ENCODE results near the gene MAST2.

MAST2 gene

DNA sequence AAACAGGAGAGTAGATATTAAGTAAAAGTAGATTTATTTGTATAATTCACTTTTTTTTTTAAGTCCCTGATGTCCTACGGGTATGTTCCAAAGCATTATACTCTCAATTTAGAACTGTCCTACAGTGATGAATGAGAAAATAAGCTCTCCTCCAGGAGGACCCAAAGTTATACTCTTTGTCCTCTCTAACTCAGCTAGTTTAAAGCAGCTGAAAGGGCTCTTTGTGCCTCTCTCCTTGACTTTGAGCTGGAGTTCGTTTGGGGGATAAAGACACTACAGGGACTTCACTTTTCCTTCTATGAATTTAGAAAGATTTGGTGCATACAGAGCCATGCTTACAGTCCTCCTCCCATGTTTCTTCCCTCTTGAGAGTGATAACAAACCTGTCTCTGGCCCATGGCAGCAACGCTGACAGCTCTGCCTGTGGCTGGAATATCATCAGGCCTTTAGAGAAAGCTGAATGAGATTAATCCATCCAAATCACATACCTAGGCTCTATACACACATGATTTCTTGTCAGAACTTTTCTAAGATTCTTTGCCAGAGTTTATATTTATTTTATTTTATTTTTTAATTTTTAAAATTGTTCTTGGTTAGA is 194.7 kb downstream of the MAST2 start:
- DNase-seq, result no peak
- H4K8ac ChIP-seq (ENCODE audit: low read depth, low read length), result no peak overlapping the region
- H3K4me3 ChIP-seq (ENCODE audit: low read depth, low read length), result no peak overlapping the region
- no peak overlapping the region for H2BK12ac ChIP-seq (ENCODE audit: low read length)
- H3K9me3 ChIP-seq (ENCODE audit: insufficient read depth, low read depth, low read length), result peaks cover 1% of the 10 kb centered on the region
- H3K27me3 ChIP-seq (ENCODE audit: insufficient read depth, low read length), result no peaks in the 10 kb centered on the region
- no peak overlapping the region for H3K9ac ChIP-seq (ENCODE audit: low read length)
- no peak overlapping the region for H3K18ac ChIP-seq (ENCODE audit: low read length)
- peaks cover 0 to 3% of the 10 kb centered on the region in 2 experiments for H3K36me3 ChIP-seq (ENCODE audit: control insufficient read depth in 1 of 2, insufficient read depth in 2 of 2, low read length in 2 of 2)
- H3K27ac ChIP-seq (ENCODE audit: low read depth, low read length), result no peak overlapping the region
- no peak overlapping the region for H4K91ac ChIP-seq (ENCODE audit: low read depth, low read length)
- H2BK120ac ChIP-seq (ENCODE audit: insufficient read depth, low read length, poor library complexity), result no peak overlapping the region
- H2AFZ ChIP-seq (ENCODE audit: insufficient read depth, low read length, poor library complexity), result no peak overlapping the region
- H3K23ac ChIP-seq (ENCODE audit: low read length), result no peak overlapping the region
- no peak overlapping the region for H3K4me2 ChIP-seq (ENCODE audit: low read length)
- H4K12ac ChIP-seq (ENCODE audit: low read depth, low read length), result no peak overlapping the region
- no CpG with 5 or more reads among the region's 3 CpGs for WGBS (ENCODE audit: extremely low coverage, insufficient coverage, insufficient read length)
- no peaks in the 10 kb centered on the region for H3K4me1 ChIP-seq (ENCODE audit: control insufficient read depth in 1 of 2, insufficient read depth in 2 of 2, low read length in 2 of 2)
- no peaks in the 10 kb centered on the region for H3K79me1 ChIP-seq (ENCODE audit: low read length)
- no peak overlapping the region for H2AK5ac ChIP-seq (ENCODE audit: low read length)
- no peaks in the 10 kb centered on the region for H3K79me2 ChIP-seq (ENCODE audit: control insufficient read depth, insufficient read depth, low read length, poor library complexity)
- no peak overlapping the region for H2BK5ac ChIP-seq (ENCODE audit: low read depth, low read length, poor library complexity)
- no peak overlapping the region for H3K14ac ChIP-seq (ENCODE audit: low read length)
- H3K4ac ChIP-seq (ENCODE audit: low read depth, low read length), result no peak overlapping the region

DNA sequence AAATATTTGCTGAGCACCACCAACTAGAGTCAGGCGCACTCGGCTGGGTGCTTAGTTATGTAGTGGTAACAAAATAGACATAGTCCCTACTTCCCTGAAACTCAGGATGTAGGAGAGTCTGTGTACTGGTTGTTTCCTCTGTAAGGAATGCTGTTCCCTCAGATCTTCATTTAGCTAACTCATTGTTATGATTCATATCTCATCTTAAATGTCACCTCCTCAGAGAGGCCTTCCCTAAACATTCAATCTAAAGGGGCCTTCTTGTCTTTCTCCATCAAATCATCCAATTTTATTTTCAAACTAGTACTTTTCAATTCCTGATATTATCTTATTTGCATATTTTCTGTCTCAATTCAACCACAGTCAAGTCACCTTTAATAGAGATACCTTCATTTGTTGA is 196.1 kb downstream of the MAST2 start:
- no peak overlapping the region for H4K8ac ChIP-seq (ENCODE audit: low read depth, low read length)
- H2BK5ac ChIP-seq (ENCODE audit: low read depth, low read length, poor library complexity), result no peak overlapping the region
- H4K12ac ChIP-seq (ENCODE audit: low read depth, low read length), result no peak overlapping the region
- no peak overlapping the region for H3K9ac ChIP-seq (ENCODE audit: low read length)
- H3K79me1 ChIP-seq (ENCODE audit: low read length), result no peaks in the 10 kb centered on the region
- no peaks in the 10 kb centered on the region for H3K27me3 ChIP-seq (ENCODE audit: insufficient read depth, low read length)
- peaks cover 0 to 3% of the 10 kb centered on the region in 2 experiments for H3K36me3 ChIP-seq (ENCODE audit: control insufficient read depth in 1 of 2, insufficient read depth in 2 of 2, low read length in 2 of 2)
- H3K4ac ChIP-seq (ENCODE audit: low read depth, low read length), result no peak overlapping the region
- no CpG with 5 or more reads among the region's 2 CpGs for WGBS (ENCODE audit: extremely low coverage, insufficient coverage, insufficient read length)
- H2AK5ac ChIP-seq (ENCODE audit: low read length), result no peak overlapping the region
- H3K79me2 ChIP-seq (ENCODE audit: control insufficient read depth, insufficient read depth, low read length, poor library complexity), result no peaks in the 10 kb centered on the region
- H2BK12ac ChIP-seq (ENCODE audit: low read length), result no peak overlapping the region
- no peak overlapping the region for H2BK120ac ChIP-seq (ENCODE audit: insufficient read depth, low read length, poor library complexity)
- no peaks in the 10 kb centered on the region for H3K4me1 ChIP-seq (ENCODE audit: control insufficient read depth in 1 of 2, insufficient read depth in 2 of 2, low read length in 2 of 2)
- no peak overlapping the region for H3K27ac ChIP-seq (ENCODE audit: low read depth, low read length)
- no peak overlapping the region for H3K4me3 ChIP-seq (ENCODE audit: low read depth, low read length)
- no peak overlapping the region for H3K14ac ChIP-seq (ENCODE audit: low read length)
- DNase-seq, result no peak
- H3K9me3 ChIP-seq (ENCODE audit: insufficient read depth, low read depth, low read length), result peaks cover 1% of the 10 kb centered on the region
- no peak overlapping the region for H3K18ac ChIP-seq (ENCODE audit: low read length)
- H3K23ac ChIP-seq (ENCODE audit: low read length), result no peak overlapping the region
- no peak overlapping the region for H4K91ac ChIP-seq (ENCODE audit: low read depth, low read length)
- H3K4me2 ChIP-seq (ENCODE audit: low read length), result no peak overlapping the region
- no peak overlapping the region for H2AFZ ChIP-seq (ENCODE audit: insufficient read depth, low read length, poor library complexity)

DNA sequence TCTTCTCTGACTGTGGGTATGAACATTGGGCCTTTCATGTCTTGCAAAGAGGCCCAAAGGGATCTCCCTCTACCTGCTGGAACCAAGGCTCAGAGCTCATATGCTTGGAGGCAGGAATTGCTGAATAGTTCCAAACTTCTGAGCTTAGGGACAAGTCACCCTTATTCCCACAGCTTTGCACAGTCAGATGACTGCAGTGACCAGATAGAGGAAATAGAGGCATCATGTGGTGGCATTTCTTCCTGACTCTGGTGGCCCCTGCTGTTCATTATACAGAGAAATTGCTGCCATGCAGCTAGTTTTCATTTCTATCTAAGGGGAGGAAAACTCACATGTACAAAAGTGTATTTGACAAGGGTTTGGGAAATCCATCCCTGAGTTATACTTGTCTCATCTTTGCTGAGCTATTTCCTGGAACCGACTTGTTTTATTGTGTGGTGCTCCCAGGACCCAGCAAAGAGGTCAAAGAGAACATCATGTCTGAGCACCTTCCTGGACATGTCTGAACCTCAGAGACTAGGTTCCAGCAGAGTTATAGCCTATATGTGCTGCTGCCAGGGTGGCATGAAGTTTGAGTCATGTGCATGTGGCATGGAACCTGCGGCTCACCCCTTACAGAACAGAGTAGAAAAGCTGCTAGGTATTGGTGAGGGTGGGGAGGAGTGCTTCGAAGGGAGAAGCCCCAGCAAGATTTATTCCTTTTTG is 197.8 kb downstream of the MAST2 start:
- Histone ChIP-seq H3K14ac (ENCODE audit: low read length) (no peak overlapping the region), H3K36me3 (ENCODE audit: control insufficient read depth in 1 of 2, insufficient read depth in 2 of 2, low read length in 2 of 2) (peaks cover 1 to 5% of the 10 kb centered on the region in 2 experiments), H3K79me1 (ENCODE audit: low read length) (no peaks in the 10 kb centered on the region), H3K9ac (ENCODE audit: low read length) (no peak overlapping the region), H3K9me3 (ENCODE audit: insufficient read depth, low read depth, low read length) (peaks cover 1% of the 10 kb centered on the region), H3K79me2 (ENCODE audit: control insufficient read depth, insufficient read depth, low read length, poor library complexity) (no peaks in the 10 kb centered on the region), H3K4me1 (ENCODE audit: control insufficient read depth in 1 of 2, insufficient read depth in 2 of 2, low read length in 2 of 2) (no peaks in the 10 kb centered on the region), H3K27ac (ENCODE audit: low read depth, low read length) (no peak overlapping the region), H2BK5ac (ENCODE audit: low read depth, low read length, poor library complexity) (no peak overlapping the region), H3K27me3 (ENCODE audit: insufficient read depth, low read length) (no peaks in the 10 kb centered on the region), H4K91ac (ENCODE audit: low read depth, low read length) (no peak overlapping the region), H2AK5ac (ENCODE audit: low read length) (no peak overlapping the region), H4K8ac (ENCODE audit: low read depth, low read length) (no peak overlapping the region), H3K18ac (ENCODE audit: low read length) (no peak overlapping the region), H4K12ac (ENCODE audit: low read depth, low read length) (no peak overlapping the region), H2BK120ac (ENCODE audit: insufficient read depth, low read length, poor library complexity) (no peak overlapping the region), H2AFZ (ENCODE audit: insufficient read depth, low read length, poor library complexity) (no peak overlapping the region), H3K4ac (ENCODE audit: low read depth, low read length) (no peak overlapping the region), H3K23ac (ENCODE audit: low read length) (no peak overlapping the region), H3K4me2 (ENCODE audit: low read length) (no peak overlapping the region), H3K4me3 (ENCODE audit: low read depth, low read length) (no peak overlapping the region), H2BK12ac (ENCODE audit: low read length) (no peak overlapping the region)
- DNase-seq, result no peak
- WGBS (ENCODE audit: extremely low coverage, insufficient coverage, insufficient read length), result no CpG with 5 or more reads among the region's 3 CpGs

DNA sequence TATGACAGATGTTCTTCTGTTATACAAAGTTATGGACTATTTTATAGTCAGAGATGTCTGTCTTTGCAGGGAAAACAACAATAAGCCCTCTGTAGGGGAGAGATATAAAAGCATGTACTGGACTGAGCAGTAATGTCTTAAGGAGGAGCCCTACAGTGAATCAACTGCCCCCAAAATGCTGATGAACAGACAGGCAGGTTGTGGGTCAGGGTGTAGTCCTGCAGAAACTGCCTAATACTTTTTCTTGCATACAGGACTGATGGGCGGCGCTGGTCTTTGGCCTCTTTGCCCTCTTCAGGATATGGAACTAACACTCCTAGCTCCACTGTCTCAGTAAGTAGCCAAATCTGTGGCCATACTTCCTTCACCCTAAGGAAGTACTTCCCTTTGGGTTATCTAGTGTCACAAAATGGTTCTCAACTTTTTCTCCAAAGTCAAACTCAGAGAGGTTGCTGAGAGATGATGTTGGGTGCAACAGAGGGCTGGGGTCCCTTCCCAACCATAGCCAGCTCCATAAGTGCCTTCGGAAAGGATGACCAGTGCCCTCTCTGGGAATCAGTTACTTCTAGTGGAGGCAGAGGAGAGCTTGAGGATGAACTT is 199.2 kb downstream of the MAST2 start:
- H2BK5ac ChIP-seq (ENCODE audit: low read depth, low read length, poor library complexity), result no peak overlapping the region
- no peak overlapping the region for H3K14ac ChIP-seq (ENCODE audit: low read length)
- peaks cover 2 to 15% of the 10 kb centered on the region in 2 experiments for H3K36me3 ChIP-seq (ENCODE audit: control insufficient read depth in 1 of 2, insufficient read depth in 2 of 2, low read length in 2 of 2)
- WGBS (ENCODE audit: extremely low coverage, insufficient coverage, insufficient read length), result no CpG with 5 or more reads among the region's 3 CpGs
- H4K8ac ChIP-seq (ENCODE audit: low read depth, low read length), result no peak overlapping the region
- H2AFZ ChIP-seq (ENCODE audit: insufficient read depth, low read length, poor library complexity), result no peak overlapping the region
- no peaks in the 10 kb centered on the region for H3K4me1 ChIP-seq (ENCODE audit: control insufficient read depth in 1 of 2, insufficient read depth in 2 of 2, low read length in 2 of 2)
- H3K79me2 ChIP-seq (ENCODE audit: control insufficient read depth, insufficient read depth, low read length, poor library complexity), result no peaks in the 10 kb centered on the region
- no peak overlapping the region for H3K18ac ChIP-seq (ENCODE audit: low read length)
- no peak overlapping the region for H3K4ac ChIP-seq (ENCODE audit: low read depth, low read length)
- H3K4me2 ChIP-seq (ENCODE audit: low read length), result no peak overlapping the region
- no peak overlapping the region for H3K4me3 ChIP-seq (ENCODE audit: low read depth, low read length)
- H2BK120ac ChIP-seq (ENCODE audit: insufficient read depth, low read length, poor library complexity), result no peak overlapping the region
- no peak overlapping the region for H4K12ac ChIP-seq (ENCODE audit: low read depth, low read length)
- DNase-seq, result no peak
- peaks cover 1% of the 10 kb centered on the region for H3K9me3 ChIP-seq (ENCODE audit: insufficient read depth, low read depth, low read length)
- H4K91ac ChIP-seq (ENCODE audit: low read depth, low read length), result no peak overlapping the region
- no peaks in the 10 kb centered on the region for H3K79me1 ChIP-seq (ENCODE audit: low read length)
- H2BK12ac ChIP-seq (ENCODE audit: low read length), result no peak overlapping the region
- H3K23ac ChIP-seq (ENCODE audit: low read length), result no peak overlapping the region
- H3K27me3 ChIP-seq (ENCODE audit: insufficient read depth, low read length), result no peaks in the 10 kb centered on the region
- H3K27ac ChIP-seq (ENCODE audit: low read depth, low read length), result no peak overlapping the region
- no peak overlapping the region for H3K9ac ChIP-seq (ENCODE audit: low read length)
- H2AK5ac ChIP-seq (ENCODE audit: low read length), result no peak overlapping the region
